ENCODE measurements around the gene UBE3D.

The UBE3D gene

GRCh38 chr6:83065511-83066192 is at the start of gene UBE3D:
UBE3D (minus strand) TSS chr6:83065841; CDS start chr6:83065718, 123 bp downstream.
- Histone ChIP-seq H3K27me3 (ENCODE audit: control insufficient read depth in 1 of 2, insufficient read depth in 2 of 2, low read length in 2 of 2) (no peaks in the 10 kb centered on the region), H3K36me3 (ENCODE audit: control insufficient read depth in 1 of 2, insufficient read depth in 2 of 2, low read length in 2 of 2) (no peaks in the 10 kb centered on the region), H3K4me3 (ENCODE audit: low read depth in 1 of 2, low read length in 2 of 2) (peak within 1 kb of the TSS; percentile 86 to 91), H3K4me1 (ENCODE audit: control insufficient read depth in 1 of 2, insufficient read depth in 2 of 2, low read length in 2 of 2) (peaks cover 12 to 18% of the 10 kb centered on the region in 2 donors), H3K9ac (ENCODE audit: low read depth in 1 of 2, low read length in 2 of 2) (peak within 1 kb of the TSS; percentile 68 to 81), H3K27ac (ENCODE audit: low read depth, low read length) (no peak within 1 kb of the TSS), H3K9me3 (ENCODE audit: control insufficient read depth in 1 of 2, low read length in 2 of 2) (no peaks in the 10 kb centered on the region)

GRCh38 chr6:83114164-83114563 is 48.5 kb upstream of the UBE3D start:
- no peaks in the 10 kb centered on the region for H3K9me3 ChIP-seq (ENCODE audit: control insufficient read depth in 1 of 2, low read length in 2 of 2)
- no peaks in the 10 kb centered on the region for H3K4me1 ChIP-seq (ENCODE audit: control insufficient read depth in 1 of 2, insufficient read depth in 2 of 2, low read length in 2 of 2)
- no peak overlapping the region for H3K9ac ChIP-seq (ENCODE audit: low read depth in 1 of 2, low read length in 2 of 2)
- no peaks in the 10 kb centered on the region for H3K27me3 ChIP-seq (ENCODE audit: control insufficient read depth in 1 of 2, insufficient read depth in 2 of 2, low read length in 2 of 2)
- peaks cover 12 to 33% of the 10 kb centered on the region in 2 donors for H3K36me3 ChIP-seq (ENCODE audit: control insufficient read depth in 1 of 2, insufficient read depth in 2 of 2, low read length in 2 of 2)
- no peak overlapping the region for H3K27ac ChIP-seq (ENCODE audit: low read depth, low read length)
- H3K4me3 ChIP-seq (ENCODE audit: low read depth in 1 of 2, low read length in 2 of 2): no peak overlapping the region

GRCh38 chr6:83113258-83113657 is 47.6 kb upstream of the UBE3D start:
- Histone ChIP-seq H3K4me1 (ENCODE audit: control insufficient read depth in 1 of 2, insufficient read depth in 2 of 2, low read length in 2 of 2) (no peaks in the 10 kb centered on the region), H3K27me3 (ENCODE audit: control insufficient read depth in 1 of 2, insufficient read depth in 2 of 2, low read length in 2 of 2) (no peaks in the 10 kb centered on the region), H3K27ac (ENCODE audit: low read depth, low read length) (no peak overlapping the region), H3K4me3 (ENCODE audit: low read depth in 1 of 2, low read length in 2 of 2) (no peak overlapping the region), H3K36me3 (ENCODE audit: control insufficient read depth in 1 of 2, insufficient read depth in 2 of 2, low read length in 2 of 2) (peaks cover 13 to 35% of the 10 kb centered on the region in 2 donors), H3K9ac (ENCODE audit: low read depth in 1 of 2, low read length in 2 of 2) (no peak overlapping the region), H3K9me3 (ENCODE audit: control insufficient read depth in 1 of 2, low read length in 2 of 2) (no peaks in the 10 kb centered on the region)

- Histone ChIP-seq H3K4me3 (ENCODE audit: low read depth in 1 of 2, low read length in 2 of 2) (no peak overlapping the region), H3K27ac (ENCODE audit: low read depth, low read length) (no peak overlapping the region), H3K4me1 (ENCODE audit: control insufficient read depth in 1 of 2, insufficient read depth in 2 of 2, low read length in 2 of 2) (no peaks in the 10 kb centered on the region), H3K27me3 (ENCODE audit: control insufficient read depth in 1 of 2, insufficient read depth in 2 of 2, low read length in 2 of 2) (no peaks in the 10 kb centered on the region), H3K36me3 (ENCODE audit: control insufficient read depth in 1 of 2, insufficient read depth in 2 of 2, low read length in 2 of 2) (peaks cover 13 to 38% of the 10 kb centered on the region in 2 donors), H3K9me3 (ENCODE audit: control insufficient read depth in 1 of 2, low read length in 2 of 2) (no peaks in the 10 kb centered on the region), H3K9ac (ENCODE audit: low read depth in 1 of 2, low read length in 2 of 2) (no peak overlapping the region)
Measured at GRCh38 chr6:83108378-83108777, 42.7 kb upstream of the UBE3D start.

GRCh38 chr6:83098589-83098988 is 32.9 kb upstream of the UBE3D start:
- Histone ChIP-seq H3K4me3 (ENCODE audit: low read depth in 1 of 2, low read length in 2 of 2) (no peak overlapping the region), H3K36me3 (ENCODE audit: control insufficient read depth in 1 of 2, insufficient read depth in 2 of 2, low read length in 2 of 2) (peaks cover 4 to 22% of the 10 kb centered on the region in 2 donors)

GRCh38 chr6:83097675-83098074 is 32.0 kb upstream of the UBE3D start:
- H3K4me1 ChIP-seq (ENCODE audit: control insufficient read depth in 1 of 2, insufficient read depth in 2 of 2, low read length in 2 of 2): no peaks in the 10 kb centered on the region
- H3K27ac ChIP-seq (ENCODE audit: low read depth, low read length): no peak overlapping the region

More at GRCh38 chr6:83098589-83098988, 32.9 kb upstream of the UBE3D start:
- no peaks in the 10 kb centered on the region for H3K4me1 ChIP-seq (ENCODE audit: control insufficient read depth in 1 of 2, insufficient read depth in 2 of 2, low read length in 2 of 2)
- no peaks in the 10 kb centered on the region for H3K27me3 ChIP-seq (ENCODE audit: control insufficient read depth in 1 of 2, insufficient read depth in 2 of 2, low read length in 2 of 2)
- no peak overlapping the region for H3K9ac ChIP-seq (ENCODE audit: low read depth in 1 of 2, low read length in 2 of 2)
- H3K9me3 ChIP-seq (ENCODE audit: control insufficient read depth in 1 of 2, low read length in 2 of 2): no peaks in the 10 kb centered on the region
- no peak overlapping the region for H3K27ac ChIP-seq (ENCODE audit: low read depth, low read length)

GRCh38 chr6:83097204-83097603 is 31.6 kb upstream of the UBE3D start:
- Histone ChIP-seq H3K4me1 (ENCODE audit: control insufficient read depth in 1 of 2, insufficient read depth in 2 of 2, low read length in 2 of 2) (no peaks in the 10 kb centered on the region), H3K36me3 (ENCODE audit: control insufficient read depth in 1 of 2, insufficient read depth in 2 of 2, low read length in 2 of 2) (peaks cover 4 to 16% of the 10 kb centered on the region in 2 donors), H3K9ac (ENCODE audit: low read depth in 1 of 2, low read length in 2 of 2) (no peak overlapping the region), H3K9me3 (ENCODE audit: control insufficient read depth in 1 of 2, low read length in 2 of 2) (no peaks in the 10 kb centered on the region), H3K27me3 (ENCODE audit: control insufficient read depth in 1 of 2, insufficient read depth in 2 of 2, low read length in 2 of 2) (no peaks in the 10 kb centered on the region), H3K27ac (ENCODE audit: low read depth, low read length) (no peak overlapping the region), H3K4me3 (ENCODE audit: low read depth in 1 of 2, low read length in 2 of 2) (no peak overlapping the region)

More at GRCh38 chr6:83097675-83098074, 32.0 kb upstream of the UBE3D start:
- Histone ChIP-seq H3K27me3 (ENCODE audit: control insufficient read depth in 1 of 2, insufficient read depth in 2 of 2, low read length in 2 of 2) (no peaks in the 10 kb centered on the region), H3K36me3 (ENCODE audit: control insufficient read depth in 1 of 2, insufficient read depth in 2 of 2, low read length in 2 of 2) (peaks cover 4 to 17% of the 10 kb centered on the region in 2 donors), H3K4me3 (ENCODE audit: low read depth in 1 of 2, low read length in 2 of 2) (no peak overlapping the region), H3K9me3 (ENCODE audit: control insufficient read depth in 1 of 2, low read length in 2 of 2) (no peaks in the 10 kb centered on the region), H3K9ac (ENCODE audit: low read depth in 1 of 2, low read length in 2 of 2) (no peak overlapping the region)

- no peaks in the 10 kb centered on the region for H3K4me1 ChIP-seq (ENCODE audit: control insufficient read depth in 1 of 2, insufficient read depth in 2 of 2, low read length in 2 of 2)
- H3K36me3 ChIP-seq (ENCODE audit: control insufficient read depth in 1 of 2, insufficient read depth in 2 of 2, low read length in 2 of 2): peaks cover 0 to 12% of the 10 kb centered on the region in 2 donors
- H3K9ac ChIP-seq (ENCODE audit: low read depth in 1 of 2, low read length in 2 of 2): no peak overlapping the region
- no peak overlapping the region for H3K4me3 ChIP-seq (ENCODE audit: low read depth in 1 of 2, low read length in 2 of 2)
- H3K27ac ChIP-seq (ENCODE audit: low read depth, low read length): no peak overlapping the region
- H3K9me3 ChIP-seq (ENCODE audit: control insufficient read depth in 1 of 2, low read length in 2 of 2): no peaks in the 10 kb centered on the region
- no peaks in the 10 kb centered on the region for H3K27me3 ChIP-seq (ENCODE audit: control insufficient read depth in 1 of 2, insufficient read depth in 2 of 2, low read length in 2 of 2)
Measured at GRCh38 chr6:83096791-83097190, 31.1 kb upstream of the UBE3D start.

GRCh38 chr6:83092756-83093399 is 27.2 kb upstream of the UBE3D start:
- no peak overlapping the region for H3K4me3 ChIP-seq (ENCODE audit: low read depth in 1 of 2, low read length in 2 of 2)
- no peaks in the 10 kb centered on the region for H3K9me3 ChIP-seq (ENCODE audit: control insufficient read depth in 1 of 2, low read length in 2 of 2)
- H3K27ac ChIP-seq (ENCODE audit: low read depth, low read length): no peak overlapping the region
- no peaks in the 10 kb centered on the region for H3K27me3 ChIP-seq (ENCODE audit: control insufficient read depth in 1 of 2, insufficient read depth in 2 of 2, low read length in 2 of 2)
- H3K4me1 ChIP-seq (ENCODE audit: control insufficient read depth in 1 of 2, insufficient read depth in 2 of 2, low read length in 2 of 2): no peaks in the 10 kb centered on the region
- no peak overlapping the region for H3K9ac ChIP-seq (ENCODE audit: low read depth in 1 of 2, low read length in 2 of 2)
- H3K36me3 ChIP-seq (ENCODE audit: control insufficient read depth in 1 of 2, insufficient read depth in 2 of 2, low read length in 2 of 2): no peaks in the 10 kb centered on the region

DNA sequence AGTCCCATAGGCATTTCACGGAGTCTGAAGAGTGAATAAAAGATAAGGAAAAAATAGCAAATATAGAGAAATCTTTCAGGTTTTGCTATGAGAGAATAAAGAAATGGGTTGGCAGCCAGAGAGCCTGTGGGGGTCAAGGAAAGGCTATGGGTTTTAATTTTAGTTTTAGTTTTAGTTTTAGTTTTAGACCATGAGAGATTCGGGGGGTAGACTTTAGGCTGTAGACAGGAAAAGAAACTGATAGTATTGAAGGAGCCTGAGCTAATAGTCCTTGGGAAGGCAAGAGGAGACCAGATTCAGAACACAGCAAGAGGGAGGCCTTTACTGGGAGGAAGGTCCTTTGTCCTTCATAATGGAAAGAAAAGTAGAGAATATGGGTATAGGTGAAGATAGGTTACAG is 21.1 kb upstream of the UBE3D start:
- H3K27me3 ChIP-seq (ENCODE audit: control insufficient read depth in 1 of 2, insufficient read depth in 2 of 2, low read length in 2 of 2): no peaks in the 10 kb centered on the region
- H3K4me1 ChIP-seq (ENCODE audit: control insufficient read depth in 1 of 2, insufficient read depth in 2 of 2, low read length in 2 of 2): no peaks in the 10 kb centered on the region
- H3K9ac ChIP-seq (ENCODE audit: low read depth in 1 of 2, low read length in 2 of 2): no peak overlapping the region
- no peak overlapping the region for H3K4me3 ChIP-seq (ENCODE audit: low read depth in 1 of 2, low read length in 2 of 2)
- H3K27ac ChIP-seq (ENCODE audit: low read depth, low read length): no peak overlapping the region
- H3K36me3 ChIP-seq (ENCODE audit: control insufficient read depth in 1 of 2, insufficient read depth in 2 of 2, low read length in 2 of 2): no peaks in the 10 kb centered on the region
- H3K9me3 ChIP-seq (ENCODE audit: control insufficient read depth in 1 of 2, low read length in 2 of 2): no peaks in the 10 kb centered on the region

All from duodenal mucosa (tissue), 2 donors.